ENCODE results near the gene UBE2U. TPM values are rescaled to one million over a fixed set of nuclear protein-coding genes. Genes with fewer than 3 reads are reported as not detected.
A peak's percentile ranks its signal among the peaks of the same experiment; 100 is the strongest.

The UBE2U gene
- total RNA-seq, 1 experiment from 2014 or later, result not detected

GRCh38 chr1:64302971-64303370, 99.5 kb downstream of the UBE2U start (continued):
- TF ChIP-seq ATF6 (CRISPR knock-in tag; IDR thresholded peaks at IDR 0.05) (no peak), FOXJ3 (CRISPR knock-in tag; IDR thresholded peaks at IDR 0.05; ENCODE audit: borderline replicate concordance) (no peak), AFF4 (CRISPR knock-in tag; IDR thresholded peaks at IDR 0.05; ENCODE audit: borderline replicate concordance) (no peak)

GRCh38 chr1:64304823-64305222, 101.4 kb downstream of the UBE2U start:
- Mint-ChIP-seq H3K36me3 (no peaks in the 10 kb centered on the region), H3K27me3 (ENCODE audit: low read depth) (no peaks in the 10 kb centered on the region; the same call in 1 of the 2 replicates), H3K9me3 (no peaks in the 10 kb centered on the region), H3K27ac (no peak overlapping the region), H3K4me1 (peaks cover 21% of the 10 kb centered on the region), H3K4me3 (no peak overlapping the region)
- POLR2A ChIA-PET, result no interaction called here
- ATAC-seq (no peak), DNase-seq (ENCODE audit: low spot score) (no peak)
- CTCF ChIA-PET, result interaction anchor here (0.7 kb wide), 1 partner anchor 746 kb away, joined by 3 read pairs; no protein-coding TSS in a partner anchor
- TF ChIP-seq ATF2 (CRISPR knock-in tag; IDR thresholded peaks at IDR 0.05; ENCODE audit: borderline replicate concordance, low read depth) (no peak), E2F4 (CRISPR knock-in tag; IDR thresholded peaks at IDR 0.05; ENCODE audit: borderline replicate concordance, low read depth) (no peak), MYBL2 (CRISPR knock-in tag; IDR thresholded peaks at IDR 0.05) (no peak)

GRCh38 chr1:64308866-64309265, 105.4 kb downstream of the UBE2U start:
- Mint-ChIP-seq H3K27ac (no peak overlapping the region), H3K4me3 (no peak overlapping the region), H3K36me3 (no peaks in the 10 kb centered on the region), H3K9me3 (no peaks in the 10 kb centered on the region), H3K4me1 (peaks cover 26% of the 10 kb centered on the region), H3K27me3 (ENCODE audit: low read depth) (peaks cover 2% of the 10 kb centered on the region)
- DNase-seq (ENCODE audit: low spot score), result no peak
- CTCF ChIA-PET, result no interaction called here
- TF ChIP-seq E2F4 (CRISPR knock-in tag; IDR thresholded peaks at IDR 0.05; ENCODE audit: borderline replicate concordance, low read depth) (no peak), ZNF396 (CRISPR knock-in tag; IDR thresholded peaks at IDR 0.05; ENCODE audit: borderline replicate concordance) (no peak), ZNF138 (CRISPR knock-in tag; conservative IDR thresholded peaks at IDR 0.05) (no peak), ERG (CRISPR knock-in tag; IDR thresholded peaks at IDR 0.05) (no peak), ZNF416 (CRISPR knock-in tag; IDR thresholded peaks at IDR 0.05) (no peak)
- POLR2A ChIA-PET, result no interaction called here
- ATAC-seq, result peak; percentile 20; the same call in 1 of the 2 replicates
